Measurements from ENCODE around the gene FRMD4A. TPM values are rescaled to one million over a fixed set of nuclear protein-coding genes. Genes with fewer than 3 reads are reported as not detected.

The FRMD4A gene
- polyA plus RNA-seq, 1 donor (not counting 4 experiments of a cell fraction or from before 2014, with no cell fraction given) = 12.9 TPM

- dilution Hi-C loops (cut with MboI; ENCODE audit: extremely low pct_ligation_motif_present, low sequenced_read_pairs) = no loop called here
- no peak for FAIRE-seq
These were observed 470.6 kb downstream of the FRMD4A start for GRCh38 chr10:13859979-13860654.

GRCh38 chr10:13858709-13859108 lies 472.0 kb downstream of the FRMD4A start:
- Histone ChIP-seq H3K4me3 (ENCODE audit: control insufficient read depth in 2 of 3, extremely low read depth in 1 of 3, insufficient read depth in 2 of 3, low read depth in 1 of 3, low read length in 3 of 3) (no peak overlapping the region), H3K9me3 (ENCODE audit: control insufficient read depth, low read depth, low read length) (no peaks in the 10 kb centered on the region), H3K9me1 (ENCODE audit: control insufficient read depth, extremely low read depth, insufficient read depth, low read length) (no peaks in the 10 kb centered on the region), H3K4me2 (ENCODE audit: control insufficient read depth, extremely low read depth, insufficient read depth, low read depth, low read length) (no peak overlapping the region), H3K9ac (ENCODE audit: control insufficient read depth, extremely low read depth, insufficient read depth, low read length) (no peak overlapping the region), H3K4me1 (ENCODE audit: control insufficient read depth, extremely low read depth, insufficient read depth, low read length) (no peaks in the 10 kb centered on the region), H3K36me3 (ENCODE audit: control insufficient read depth in 2 of 2, extremely low read depth in 1 of 2, insufficient read depth in 2 of 2, low read length in 2 of 2) (no peaks in the 10 kb centered on the region), H2AFZ (ENCODE audit: control insufficient read depth, low read length) (no peak overlapping the region), H3K79me2 (ENCODE audit: control insufficient read depth, insufficient read depth, low read length) (peaks cover 11% of the 10 kb centered on the region), H3K27me3 (ENCODE audit: control insufficient read depth, extremely low read depth, insufficient read depth, low read length) (no peaks in the 10 kb centered on the region), H4K20me1 (ENCODE audit: control insufficient read depth, extremely low read depth, insufficient read depth, low read length) (no peaks in the 10 kb centered on the region), H3K27ac (ENCODE audit: control insufficient read depth, insufficient read depth, low read length) (no peak overlapping the region)
- TF ChIP-seq EZH2 (IDR thresholded peaks at IDR 0.05; ENCODE audit: low read length) (no peak), CTCF (optimal IDR thresholded peaks at IDR 0.05 in 1 of 3, IDR thresholded peaks at IDR 0.05 in 1 of 3, conservative IDR thresholded peaks at IDR 0.05 in 1 of 3; ENCODE audit: extremely low read depth in 1 of 3, insufficient read depth in 2 of 3, low read length in 3 of 3) (no peak)
- FAIRE-seq = no peak
- dilution Hi-C loops (cut with MboI; ENCODE audit: extremely low pct_ligation_motif_present, low sequenced_read_pairs) = no loop called here
- no peak for DNase-seq (ENCODE audit: low read depth, low spot score)

More at GRCh38 chr10:13859979-13860654, 470.6 kb downstream of the FRMD4A start:
- Histone ChIP-seq H2AFZ (ENCODE audit: control insufficient read depth, low read length) (no peak overlapping the region), H4K20me1 (ENCODE audit: control insufficient read depth, extremely low read depth, insufficient read depth, low read length) (no peaks in the 10 kb centered on the region), H3K9me3 (ENCODE audit: control insufficient read depth, low read depth, low read length) (no peaks in the 10 kb centered on the region), H3K79me2 (ENCODE audit: control insufficient read depth, insufficient read depth, low read length) (peaks cover 18% of the 10 kb centered on the region), H3K9ac (ENCODE audit: control insufficient read depth, extremely low read depth, insufficient read depth, low read length) (no peak overlapping the region), H3K4me2 (ENCODE audit: control insufficient read depth, extremely low read depth, insufficient read depth, low read depth, low read length) (no peak overlapping the region), H3K27me3 (ENCODE audit: control insufficient read depth, extremely low read depth, insufficient read depth, low read length) (no peaks in the 10 kb centered on the region), H3K27ac (ENCODE audit: control insufficient read depth, insufficient read depth, low read length) (no peak overlapping the region), H3K9me1 (ENCODE audit: control insufficient read depth, extremely low read depth, insufficient read depth, low read length) (no peaks in the 10 kb centered on the region), H3K4me1 (ENCODE audit: control insufficient read depth, extremely low read depth, insufficient read depth, low read length) (no peaks in the 10 kb centered on the region), H3K4me3 (ENCODE audit: control insufficient read depth in 2 of 3, extremely low read depth in 1 of 3, insufficient read depth in 2 of 3, low read depth in 1 of 3, low read length in 3 of 3) (no peak overlapping the region), H3K36me3 (ENCODE audit: control insufficient read depth in 2 of 2, extremely low read depth in 1 of 2, insufficient read depth in 2 of 2, low read length in 2 of 2) (no peaks in the 10 kb centered on the region)
- TF ChIP-seq CTCF (optimal IDR thresholded peaks at IDR 0.05 in 1 of 3, IDR thresholded peaks at IDR 0.05 in 1 of 3, conservative IDR thresholded peaks at IDR 0.05 in 1 of 3; ENCODE audit: extremely low read depth in 1 of 3, insufficient read depth in 2 of 3, low read length in 3 of 3) (no peak), EZH2 (IDR thresholded peaks at IDR 0.05; ENCODE audit: low read length) (no peak)
- no peak for DNase-seq (ENCODE audit: low read depth, low spot score)
